Large intestine (tissue), 3 donors: ENCODE results near the gene SH2D3C. TPM values are rescaled to one million over a fixed set of nuclear protein-coding genes. Genes with fewer than 3 reads are reported as not detected.
A peak's percentile ranks its signal among the peaks of the same experiment; 100 is the strongest.

ENCODE experiments used
- DNase-seq, 2 donors: peaks; one replicate each; pipeline versions ENCODE4 v3.0.0 to v3.0.0-alpha.2; 2013
- H3K27ac ChIP-seq: one replicate; pipeline ENCODE4 v1.5.1; 2013; ENCODE audit warnings: low read length
- H3K27me3 ChIP-seq: 2 replicates; pipeline ENCODE4 v1.6.1; 2013; ENCODE audit warnings: low read length; ENCODE audit not compliant: control insufficient read depth, insufficient read depth
- H3K36me3 ChIP-seq: 2 replicates; pipeline ENCODE4 v1.6.1; 2013; ENCODE audit warnings: low read length; ENCODE audit not compliant: control insufficient read depth, insufficient read depth
- H3K4me1 ChIP-seq: one replicate; pipeline ENCODE4 v1.6.1; 2013; ENCODE audit warnings: low read length; ENCODE audit not compliant: control insufficient read depth, insufficient read depth
- H3K4me3 ChIP-seq: one replicate; pipeline ENCODE4 v1.5.1; 2013; ENCODE audit warnings: low read length
- H3K9me3 ChIP-seq: one replicate; pipeline ENCODE4 v1.6.1; 2013; ENCODE audit warnings: mild to moderate bottlenecking, low read depth, low read length, moderate library complexity; ENCODE audit not compliant: control insufficient read depth
- WGBS: methylation state at CpG from one replicate; pipeline ENCODE4 v1.1.5; 2013; ENCODE audit warnings: low lambda C conversion rate; ENCODE audit not compliant: insufficient coverage; 5-methylcytosine and 5-hydroxymethylcytosine counted together
- polyA plus RNA-seq: library from polyadenylated mRNA; unstranded; fragments of 120-200 nt; gene quantifications from one replicate; pipeline ENCODE4 v1.2.1, GENCODE V29; 2013

The SH2D3C gene
- polyA plus RNA-seq, 1 donor, result 7.4 TPM

DNA sequence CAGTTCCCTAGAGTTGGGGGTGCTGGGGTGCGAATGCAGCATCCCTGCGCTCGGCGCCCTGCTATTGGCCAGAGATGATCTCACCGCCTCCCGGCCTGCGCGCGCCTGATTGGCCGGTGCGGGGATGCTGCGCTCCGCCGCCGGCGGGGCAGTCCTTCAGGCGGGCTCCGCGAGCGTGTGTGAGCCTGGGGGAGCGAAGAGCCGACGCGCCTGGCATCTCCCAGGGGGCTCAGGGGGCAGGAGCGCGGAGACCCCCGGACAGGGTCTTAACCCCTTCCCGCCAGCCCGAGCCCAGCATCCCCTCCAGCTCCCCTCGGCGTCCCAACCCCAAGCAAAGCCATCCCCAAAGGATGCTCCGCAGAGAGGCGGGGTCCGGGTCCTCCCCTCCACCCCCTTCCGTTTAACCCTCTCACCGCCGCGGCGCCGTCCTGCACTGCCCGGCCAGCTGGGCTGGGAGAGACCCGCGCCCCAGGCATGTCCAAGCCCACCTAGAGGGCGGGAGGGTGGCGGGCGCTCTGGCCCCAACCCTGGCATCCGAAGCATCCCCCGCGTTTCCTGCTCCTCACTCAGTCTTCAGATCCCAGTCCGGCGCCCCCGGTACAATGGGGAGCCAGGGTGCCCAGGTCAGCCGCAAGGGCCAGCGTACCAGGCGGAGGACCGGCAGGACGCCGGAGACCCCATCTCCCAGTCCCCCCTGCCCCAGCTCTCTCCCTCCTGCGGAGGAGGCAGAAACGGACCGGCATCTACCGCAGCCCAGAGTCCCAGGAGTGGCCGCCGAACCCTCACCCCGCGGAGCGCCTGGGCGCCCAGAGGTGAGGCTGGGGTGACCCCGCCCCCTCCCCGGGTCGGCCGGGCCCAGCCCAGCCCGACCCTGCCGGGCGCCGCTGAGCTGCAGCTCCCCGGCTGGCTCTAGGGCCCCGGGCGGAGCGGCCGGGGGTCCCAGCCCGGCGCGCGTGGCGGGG is 24.1 kb downstream of the SH2D3C start:
- no peak overlapping the region for H3K27ac ChIP-seq
- peak in 1 of 2 donors; percentile 30 for DNase-seq
- no CpG with 5 or more reads among the region's 86 CpGs for WGBS
- H3K27me3 ChIP-seq, result peaks cover 52% of the 10 kb centered on the region
- no peaks in the 10 kb centered on the region for H3K36me3 ChIP-seq
- peaks cover 7% of the 10 kb centered on the region for H3K9me3 ChIP-seq
- peak overlapping the region; percentile 21 for H3K4me3 ChIP-seq
- no peaks in the 10 kb centered on the region for H3K4me1 ChIP-seq

DNA sequence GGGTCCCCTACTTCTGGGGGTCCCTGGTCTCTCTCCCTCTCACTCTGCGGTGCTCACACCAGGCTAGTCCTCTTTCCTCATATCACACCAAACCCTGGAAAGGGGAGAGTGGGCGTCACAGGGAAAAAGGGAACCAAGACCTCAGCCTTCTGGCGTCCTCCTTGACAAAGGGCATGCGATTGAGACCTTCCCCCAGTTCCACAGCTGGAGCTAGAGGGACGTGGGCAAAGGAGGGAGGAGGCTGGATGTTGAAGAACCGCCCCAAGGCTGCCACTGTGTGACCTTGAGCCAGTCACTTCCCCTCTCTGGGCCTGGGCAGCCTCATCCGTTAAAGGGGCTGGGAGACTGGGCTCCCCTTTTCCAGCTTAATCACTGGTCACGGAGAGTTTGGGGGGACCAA is 24.8 kb downstream of the SH2D3C start:
- no peak overlapping the region for H3K27ac ChIP-seq
- H3K36me3 ChIP-seq, result no peaks in the 10 kb centered on the region
- peaks cover 7% of the 10 kb centered on the region for H3K9me3 ChIP-seq
- peaks cover 48% of the 10 kb centered on the region for H3K27me3 ChIP-seq
- DNase-seq, result no peak
- H3K4me3 ChIP-seq, result no peak overlapping the region
- H3K4me1 ChIP-seq, result no peaks in the 10 kb centered on the region
- WGBS, result no CpG with 5 or more reads among the region's 8 CpGs

DNA sequence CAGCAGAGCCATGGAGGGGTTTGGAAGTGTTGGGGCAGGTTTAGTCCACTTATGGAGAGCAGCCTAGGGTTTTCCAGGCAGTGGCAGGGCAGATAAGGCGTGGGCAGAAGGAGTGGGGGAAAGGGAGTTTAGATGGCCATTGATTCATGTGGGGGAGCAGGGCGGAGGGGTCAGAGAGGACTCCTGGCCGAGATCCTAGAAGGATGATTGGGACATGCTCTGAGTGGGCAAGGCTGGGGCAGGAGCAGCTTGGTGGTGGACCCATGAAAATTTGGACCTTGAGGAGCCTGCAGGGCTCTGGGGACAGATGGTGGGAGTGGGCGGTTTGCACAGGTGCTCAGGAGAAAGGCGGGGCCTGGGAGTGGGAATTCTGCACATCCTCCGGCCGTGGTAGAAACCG is 25.3 kb downstream of the SH2D3C start:
- H3K36me3 ChIP-seq, result no peaks in the 10 kb centered on the region
- H3K4me1 ChIP-seq, result no peaks in the 10 kb centered on the region
- no peak overlapping the region for H3K4me3 ChIP-seq
- DNase-seq, result no peak
- peaks cover 7% of the 10 kb centered on the region for H3K9me3 ChIP-seq
- H3K27ac ChIP-seq, result no peak overlapping the region
- no CpG with 5 or more reads among the region's 8 CpGs for whole genome bisulfite sequencing
- peaks cover 48% of the 10 kb centered on the region for H3K27me3 ChIP-seq

DNA sequence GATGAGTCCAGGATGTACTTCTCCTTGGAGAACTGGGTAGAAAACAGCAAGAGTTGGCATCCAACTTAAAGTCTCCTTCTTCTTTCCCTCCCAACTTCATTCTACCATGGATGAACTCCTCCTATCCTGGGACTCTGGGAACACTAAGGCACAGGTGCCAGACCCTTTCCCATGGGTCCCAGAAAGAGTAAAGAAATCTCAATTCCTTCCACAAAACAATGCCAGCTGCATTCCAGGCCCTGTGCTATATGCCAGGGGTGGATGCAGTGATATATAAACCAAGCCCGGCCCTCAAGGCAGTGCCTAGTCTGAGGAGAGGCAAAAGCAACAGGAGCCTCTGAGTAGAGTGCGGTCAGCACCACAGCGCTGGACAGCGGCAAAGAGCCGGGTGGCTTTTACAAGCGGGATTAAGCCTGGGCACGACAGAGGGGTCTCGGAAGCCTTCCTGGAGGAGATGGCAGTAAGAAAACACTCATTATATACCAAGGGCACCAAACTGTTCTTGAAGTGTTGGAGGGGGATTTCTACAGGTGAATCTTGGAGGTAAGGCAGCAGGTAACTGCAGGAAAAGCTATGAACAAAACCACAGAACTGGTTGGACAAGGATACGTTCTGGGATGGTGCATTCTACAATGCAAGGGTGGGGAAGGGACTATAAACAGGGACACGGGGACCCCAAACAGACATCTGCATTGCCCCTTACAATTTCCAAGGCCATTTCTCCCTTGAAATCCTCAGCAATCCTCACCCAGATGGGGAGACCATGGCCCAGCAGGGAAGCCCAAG is 27.0 kb downstream of the SH2D3C start:
- Histone ChIP-seq H3K9me3 (peaks cover 7% of the 10 kb centered on the region), H3K27me3 (peaks cover 51% of the 10 kb centered on the region), H3K4me3 (no peak overlapping the region), H3K36me3 (no peaks in the 10 kb centered on the region), H3K27ac (no peak overlapping the region), H3K4me1 (no peaks in the 10 kb centered on the region)
- no CpG with 5 or more reads among the region's 10 CpGs for WGBS
- DNase-seq, result peak in 1 of 2 donors; percentile 21

DNA sequence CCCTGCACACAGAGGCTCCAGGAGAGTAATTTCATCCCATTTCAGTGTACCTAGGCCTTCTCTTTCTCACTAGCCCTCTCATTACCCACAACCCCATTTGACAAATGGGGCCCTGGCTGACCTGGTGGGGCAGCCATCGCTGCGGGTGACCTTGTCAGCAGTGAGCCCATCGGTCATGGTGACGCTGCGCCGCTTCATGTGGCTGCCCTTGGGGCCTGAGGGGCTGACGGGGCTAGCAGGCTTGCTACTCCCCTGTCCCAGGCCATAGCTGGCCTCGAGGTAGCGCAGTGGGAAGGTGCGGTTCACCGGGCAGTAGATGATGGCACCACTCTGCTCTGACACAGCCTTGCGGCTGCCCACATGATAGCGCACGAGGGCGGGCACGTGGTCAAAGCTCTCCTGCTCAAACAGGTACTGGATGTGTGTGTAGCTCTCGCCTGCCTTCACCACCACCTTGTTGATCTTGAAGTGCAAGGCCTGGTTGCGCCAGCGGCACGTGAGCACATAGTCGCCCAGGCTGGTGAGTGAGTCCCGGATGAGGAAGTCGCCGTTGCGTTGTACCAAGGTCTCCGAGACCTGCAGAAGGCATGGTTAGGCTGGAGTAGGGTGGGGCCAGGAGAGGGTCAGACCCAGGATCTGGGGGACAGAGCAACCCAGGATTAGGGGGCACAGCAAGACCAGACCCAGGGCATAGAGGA is 29.2 kb downstream of the SH2D3C start:
- Histone ChIP-seq H3K9me3 (peaks cover 3% of the 10 kb centered on the region), H3K36me3 (peaks cover 2% of the 10 kb centered on the region), H3K27me3 (peaks cover 37% of the 10 kb centered on the region), H3K4me3 (no peak overlapping the region), H3K27ac (no peak overlapping the region), H3K4me1 (no peaks in the 10 kb centered on the region)
- no peak for DNase-seq
- no CpG with 5 or more reads among the region's 26 CpGs for WGBS

DNA sequence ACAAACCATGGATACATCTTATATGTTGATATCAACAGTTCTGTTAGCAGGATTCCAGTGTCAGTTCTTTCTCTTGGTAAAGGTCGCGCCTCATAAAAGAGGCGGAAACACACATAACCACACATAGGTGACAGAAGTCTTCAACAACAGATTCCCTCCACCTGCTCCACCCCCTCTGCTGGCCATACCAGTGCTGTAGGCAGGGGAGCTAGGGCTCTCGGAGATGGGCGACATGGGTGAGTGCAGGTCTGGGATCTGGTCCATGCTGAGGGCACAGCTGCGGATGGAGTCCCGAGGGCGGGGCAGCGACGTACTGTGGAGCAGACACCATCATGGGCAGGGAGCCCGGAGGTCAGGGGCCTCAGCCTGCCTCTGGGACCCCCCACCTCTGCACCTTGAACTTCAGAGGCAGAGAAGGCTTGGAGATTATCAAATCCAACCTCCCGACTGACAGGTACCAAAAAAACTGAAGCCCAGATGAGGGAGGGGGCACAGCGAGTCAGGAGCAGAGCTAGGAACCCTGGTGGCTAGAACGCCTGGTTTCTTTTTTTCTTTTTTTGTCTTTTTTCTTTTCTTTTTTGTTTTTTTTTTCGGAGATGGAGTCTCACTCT is 31.4 kb downstream of the SH2D3C start:
- H3K27ac ChIP-seq, result no peak overlapping the region
- H3K27me3 ChIP-seq, result peaks cover 34% of the 10 kb centered on the region
- 100% methylated on average over 1 of the region's 15 CpGs for WGBS
- no peak overlapping the region for H3K4me3 ChIP-seq
- no peak for DNase-seq
- peaks cover 3% of the 10 kb centered on the region for H3K36me3 ChIP-seq
- no peaks in the 10 kb centered on the region for H3K4me1 ChIP-seq
- H3K9me3 ChIP-seq, result peaks cover 4% of the 10 kb centered on the region

DNA sequence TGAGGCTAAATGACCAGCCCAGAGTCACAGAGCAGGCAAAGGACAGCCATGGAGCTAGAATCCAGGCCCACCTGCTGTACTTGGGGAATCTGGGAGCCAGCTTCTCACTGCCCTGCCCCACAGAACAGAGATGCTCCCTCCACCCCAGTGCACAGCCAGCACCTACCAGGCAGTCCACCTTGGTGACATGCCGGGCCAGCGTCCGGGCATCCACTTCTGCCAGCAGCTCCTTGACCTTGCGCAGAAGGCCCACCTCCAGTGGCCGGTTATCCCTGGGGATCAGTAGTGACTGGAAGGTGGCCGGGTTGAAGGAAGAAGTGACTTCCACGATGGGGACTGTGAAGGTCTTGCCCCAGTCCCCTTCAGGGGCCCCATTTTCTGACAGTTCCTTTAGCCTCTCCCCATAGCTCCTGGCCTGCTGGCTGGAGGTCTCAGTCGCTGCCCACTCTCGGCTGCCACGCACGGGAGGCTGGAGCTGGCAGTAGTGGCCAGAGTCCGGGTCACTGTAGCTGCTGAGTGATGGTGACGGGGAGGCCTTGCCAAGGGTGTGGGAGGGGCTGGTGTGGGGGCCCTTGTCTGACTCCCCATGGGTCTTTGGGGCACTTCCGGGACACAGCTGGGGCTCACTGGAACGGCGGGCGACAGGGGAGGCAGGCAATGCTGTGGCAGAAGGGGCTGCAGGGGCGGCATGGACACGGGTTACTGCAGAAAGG is 33.9 kb downstream of the SH2D3C start:
- Histone ChIP-seq H3K4me1 (no peaks in the 10 kb centered on the region), H3K4me3 (no peak overlapping the region), H3K9me3 (peaks cover 6% of the 10 kb centered on the region), H3K27me3 (peaks cover 46% of the 10 kb centered on the region), H3K27ac (no peak overlapping the region), H3K36me3 (peaks cover 3% of the 10 kb centered on the region)
- DNase-seq, result no peak
- no CpG with 5 or more reads among the region's 19 CpGs for WGBS

DNA sequence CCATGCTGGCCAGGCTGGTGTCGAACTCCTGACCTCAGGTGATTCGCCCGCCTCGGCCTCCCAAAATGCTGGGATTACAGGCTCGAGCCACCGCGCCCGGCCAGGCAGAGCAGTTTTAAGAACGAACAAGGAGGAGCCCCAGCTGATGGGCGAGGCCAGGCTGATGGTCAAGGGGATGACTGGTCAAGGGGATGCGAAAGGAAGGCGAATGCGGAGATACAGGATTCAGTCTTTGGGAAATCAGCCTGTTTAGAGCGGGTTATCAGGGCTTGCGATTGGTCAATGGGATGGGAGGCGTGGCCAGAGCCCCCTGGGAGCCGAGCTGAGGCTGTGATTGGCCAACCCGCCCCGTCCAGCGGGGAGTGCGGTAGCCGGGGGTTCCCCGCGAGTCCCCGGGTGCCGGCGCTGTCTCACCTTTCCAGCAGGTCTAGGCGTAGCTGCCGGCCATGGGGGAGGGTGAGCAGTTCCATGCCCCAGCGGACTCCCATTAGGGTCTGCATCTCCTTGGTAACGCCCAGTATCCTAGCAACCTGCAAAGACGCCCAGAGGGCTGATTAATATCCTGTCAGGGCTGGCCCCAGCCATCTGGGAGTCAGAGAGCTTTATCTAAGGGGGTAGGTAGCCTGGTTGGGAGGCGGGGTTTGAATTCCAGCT is 35.9 kb downstream of the SH2D3C start:
- H3K4me3 ChIP-seq, result no peak overlapping the region
- H3K4me1 ChIP-seq, result no peaks in the 10 kb centered on the region
- WGBS, result no CpG with 5 or more reads among the region's 33 CpGs
- H3K27me3 ChIP-seq, result peaks cover 51% of the 10 kb centered on the region
- peak in 1 of 2 donors; percentile 51 for DNase-seq
- H3K9me3 ChIP-seq, result peaks cover 6% of the 10 kb centered on the region
- peaks cover 3% of the 10 kb centered on the region for H3K36me3 ChIP-seq
- H3K27ac ChIP-seq, result no peak overlapping the region

DNA sequence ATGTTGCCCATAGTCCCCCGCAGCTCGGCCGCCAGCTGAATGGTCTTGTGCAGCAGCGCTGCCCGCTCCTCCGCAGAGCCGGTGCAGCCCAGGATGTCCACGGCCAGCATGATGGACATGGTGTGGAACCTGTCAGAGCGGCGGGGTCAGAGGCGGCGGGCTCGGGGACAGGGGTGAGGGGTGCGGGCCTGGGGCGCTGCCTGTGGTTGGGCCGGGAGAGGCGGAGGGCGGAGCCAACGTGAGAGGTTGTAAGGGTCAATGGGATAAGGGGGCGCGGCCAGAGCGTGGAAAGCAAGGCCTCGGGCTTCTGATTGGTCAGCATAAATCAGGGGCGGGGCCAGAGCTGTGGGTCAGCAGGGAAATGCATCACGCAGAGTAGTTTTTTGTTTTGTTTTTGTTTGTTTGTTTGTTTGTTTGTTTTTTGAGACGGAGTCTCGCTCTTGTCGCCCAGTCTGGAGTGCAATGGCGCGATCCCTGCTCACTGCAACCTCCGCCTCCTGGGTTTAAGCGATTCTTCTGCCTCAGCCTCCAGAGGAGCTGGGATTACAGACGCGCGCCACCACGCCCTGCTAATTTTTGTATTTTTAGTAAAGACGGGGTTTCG is 36.5 kb downstream of the SH2D3C start:
- H3K27me3 ChIP-seq, result peaks cover 49% of the 10 kb centered on the region
- DNase-seq, result peak in 1 of 2 donors; percentile 45
- H3K36me3 ChIP-seq, result peaks cover 3% of the 10 kb centered on the region
- WGBS, result no CpG with 5 or more reads among the region's 38 CpGs
- no peaks in the 10 kb centered on the region for H3K4me1 ChIP-seq
- H3K27ac ChIP-seq, result no peak overlapping the region
- H3K9me3 ChIP-seq, result peaks cover 6% of the 10 kb centered on the region
- H3K4me3 ChIP-seq, result no peak overlapping the region
